ENCODE results near the gene PI4K2B. TPM values are rescaled to one million over a fixed set of nuclear protein-coding genes. Genes with fewer than 3 reads are reported as not detected.

Gene PI4K2B
- total RNA-seq, 4 donors from 2014 or later: 17.2 to 85.0 (median 28.7) TPM

GRCh38 chr4:25308761-25309160 lies 74.9 kb downstream of the PI4K2B start:
- Histone ChIP-seq H3K4me3 (no peak overlapping the region), H3K4me1 (peaks cover 6 to 12% (median 7%) of the 10 kb centered on the region in 4 donors), H3K27me3 (no peaks in the 10 kb centered on the region), H3K9me3 (no peaks in the 10 kb centered on the region), H3K27ac (no peak overlapping the region), H3K36me3 (no peaks in the 10 kb centered on the region)
- intact Hi-C loops (cut with DNase I; ENCODE audit: low total_unique reads): no loop called here
- TF ChIP-seq POLR2A (IDR thresholded peaks at IDR 0.05): no peak
- in situ Hi-C loops (cut with MboI; ENCODE audit: low pct_ligation_motif_present in 1 of 4, low pct_unique_long_range_greater_than_20kb in 1 of 4, low sequenced_read_pairs in 3 of 4): loop anchor here in 1 of 4 donors (25.0 kb wide), 1 partner anchor 96 kb away; no protein-coding TSS in a partner anchor
- 78 to 86% methylated on average over 3 to 7 of the region's 7 CpGs for WGBS, 2 donors (ENCODE audit: low coverage in 1 of 2)
- no peak for DNase-seq

DNA sequence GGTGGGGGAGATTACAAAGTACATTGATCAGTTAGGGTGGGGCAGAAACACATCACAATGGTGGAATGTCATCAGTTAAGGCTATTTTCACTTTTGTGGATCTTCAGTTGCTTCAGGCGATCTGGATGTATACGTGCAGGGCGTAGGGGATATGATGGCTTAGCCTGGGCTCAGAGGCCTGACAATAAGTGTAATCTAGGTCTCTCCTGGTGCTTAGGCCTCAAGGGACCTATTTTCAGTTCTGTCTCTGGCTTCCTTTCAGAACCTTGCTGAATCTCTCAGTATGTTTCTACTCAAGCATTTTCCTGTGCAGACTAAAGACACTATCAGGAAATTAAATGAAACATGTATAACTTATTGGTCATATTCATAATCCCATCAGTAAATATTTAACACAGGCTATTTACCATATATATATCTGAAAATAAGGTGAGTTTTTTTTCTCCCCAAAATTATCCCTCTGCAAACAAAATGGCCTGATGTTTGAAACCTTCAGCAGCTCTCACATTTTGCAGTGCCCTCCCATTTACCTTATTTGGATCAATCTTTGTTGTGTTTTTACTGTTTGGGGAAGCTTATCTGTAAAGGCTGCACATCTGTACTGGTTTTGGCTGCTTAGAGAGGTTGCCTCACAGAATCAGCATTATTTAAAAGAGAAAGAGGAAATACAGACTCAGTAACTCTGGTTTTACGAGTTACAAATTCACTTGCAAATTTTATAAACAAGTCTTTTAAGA lies 76.4 kb downstream of the PI4K2B start:
- no peak for DNase-seq
- no peaks in the 10 kb centered on the region for H3K9me3 ChIP-seq
- 66 to 67% methylated on average over 4 of the region's 4 CpGs for WGBS, 2 donors (ENCODE audit: low coverage in 1 of 2)
- peaks cover 6 to 13% (median 8%) of the 10 kb centered on the region in 4 donors for H3K4me1 ChIP-seq
- in situ Hi-C loops (cut with MboI; ENCODE audit: low pct_ligation_motif_present in 1 of 4, low pct_unique_long_range_greater_than_20kb in 1 of 4, low sequenced_read_pairs in 3 of 4): loop anchor here in 1 of 4 donors (25.0 kb wide), 1 partner anchor 98 kb away; no protein-coding TSS in a partner anchor
- no peak overlapping the region for H3K4me3 ChIP-seq
- H3K27ac ChIP-seq: no peak overlapping the region
- H3K36me3 ChIP-seq: no peaks in the 10 kb centered on the region
- TF ChIP-seq POLR2A (IDR thresholded peaks at IDR 0.05) (no peak), POLR2AphosphoS5 (IDR thresholded peaks at IDR 0.05) (no peak), EP300 (IDR thresholded peaks at IDR 0.05; ENCODE audit: low read depth) (no peak), CTCF (IDR thresholded peaks at IDR 0.05) (no peak)
- intact Hi-C loops (cut with DNase I; ENCODE audit: low total_unique reads): no loop called here
- H3K27me3 ChIP-seq: no peaks in the 10 kb centered on the region

DNA sequence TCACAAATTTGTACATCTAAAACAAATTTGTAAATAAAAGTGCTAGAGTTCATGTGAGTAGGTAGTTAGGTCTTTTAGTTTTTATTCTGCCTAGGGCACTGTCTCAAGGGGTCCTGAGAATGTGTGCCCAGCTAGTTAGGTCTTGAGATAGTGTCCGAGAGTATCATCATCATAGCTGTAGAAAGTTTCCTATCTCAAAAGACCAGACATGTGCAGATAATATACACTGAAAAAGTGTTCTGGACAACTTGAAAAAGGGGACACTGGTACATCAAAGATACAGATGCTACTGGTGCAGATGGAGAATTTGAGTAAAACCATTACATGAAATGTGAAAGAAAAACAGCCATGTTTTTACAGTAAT lies 77.0 kb downstream of the PI4K2B start:
- Histone ChIP-seq H3K9me3 (no peaks in the 10 kb centered on the region), H3K27ac (peak overlapping the region in 1 of 4 donors; percentile 5), H3K4me1 (peaks cover 6 to 13% (median 8%) of the 10 kb centered on the region in 4 donors), H3K36me3 (no peaks in the 10 kb centered on the region), H3K27me3 (no peaks in the 10 kb centered on the region), H3K4me3 (no peak overlapping the region)
- WGBS, 2 donors (ENCODE audit: low coverage in 1 of 2): 54 to 58% methylated on average over 1 of the region's 1 CpG
- intact Hi-C loops (cut with DNase I; ENCODE audit: low total_unique reads) (no loop called here), in situ Hi-C loops (cut with MboI; ENCODE audit: low pct_ligation_motif_present in 1 of 4, low pct_unique_long_range_greater_than_20kb in 1 of 4, low sequenced_read_pairs in 3 of 4) (loop anchor here in 1 of 4 donors (25.0 kb wide), 1 partner anchor 98 kb away; no protein-coding TSS in a partner anchor)
- DNase-seq: no peak
- no peak for TF ChIP-seq POLR2AphosphoS5 (IDR thresholded peaks at IDR 0.05)
- TF ChIP-seq POLR2A (IDR thresholded peaks at IDR 0.05): no peak
- TF ChIP-seq CTCF (IDR thresholded peaks at IDR 0.05): no peak
- TF ChIP-seq EP300 (IDR thresholded peaks at IDR 0.05; ENCODE audit: low read depth): no peak

DNA sequence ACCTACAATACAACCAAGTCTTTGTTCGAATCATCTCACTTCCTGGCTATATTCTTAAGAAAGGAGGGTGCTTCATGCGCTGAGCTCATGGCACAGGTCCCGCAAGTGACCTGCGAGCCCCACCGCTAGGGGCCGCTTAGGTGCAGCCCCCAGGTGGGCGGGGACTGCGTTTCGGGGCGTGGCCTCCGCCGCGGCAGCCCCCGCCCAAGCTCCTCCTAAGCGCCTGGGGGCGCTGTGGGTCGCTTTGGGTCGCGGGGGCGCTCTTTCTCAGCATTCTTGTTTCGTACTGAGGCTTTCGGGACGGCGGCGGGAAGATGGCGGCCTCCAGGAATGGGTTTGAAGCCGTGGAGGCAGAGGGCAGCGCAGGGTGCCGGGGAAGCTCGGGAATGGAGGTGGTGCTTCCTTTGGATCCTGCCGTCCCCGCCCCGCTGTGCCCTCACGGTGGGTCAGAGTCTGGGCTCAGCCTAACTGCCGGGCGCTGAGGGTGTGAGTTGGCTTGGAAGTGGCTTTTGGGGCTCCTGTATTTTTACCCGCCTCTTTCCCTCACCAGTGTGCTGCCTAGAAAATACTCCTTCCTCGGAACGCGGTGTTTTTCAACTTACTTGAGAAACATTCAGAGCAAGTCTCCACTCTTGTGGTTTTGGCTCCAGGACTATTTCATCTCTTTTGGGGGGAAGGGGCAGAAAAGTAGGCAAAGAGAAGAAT lies 78.8 kb downstream of the PI4K2B start, which contains the start of gene ZCCHC4:
ZCCHC4 (plus strand) TSS at position 279 of the 705 bp plus-strand sequence; CDS start at position 315, 36 bp downstream.
- no peaks in the 10 kb centered on the region for H3K9me3 ChIP-seq
- in situ Hi-C loops (cut with MboI; ENCODE audit: low pct_ligation_motif_present in 1 of 4, low pct_unique_long_range_greater_than_20kb in 1 of 4, low sequenced_read_pairs in 3 of 4): loop anchor here in 1 of 4 donors (25.0 kb wide), 1 partner anchor 100 kb away; no protein-coding TSS in a partner anchor
- DNase-seq: peak; percentile 92
- 0 to 2% methylated on average over 4 to 40 of the region's 40 CpGs for WGBS, 2 donors (ENCODE audit: low coverage in 1 of 2)
- peak within 1 kb of the TSS; percentile 33 to 84 (median 66) for H3K4me3 ChIP-seq
- H3K36me3 ChIP-seq: no peaks in the 10 kb centered on the region
- peaks cover 6 to 13% (median 8%) of the 10 kb centered on the region in 4 donors for H3K4me1 ChIP-seq
- peak within 1 kb of the TSS; percentile 77 to 90 (median 84) for H3K27ac ChIP-seq
- peak; percentile 64 for TF ChIP-seq POLR2A (IDR thresholded peaks at IDR 0.05)
- peak; percentile 92 to 99 (median 97) for TF ChIP-seq CTCF (IDR thresholded peaks at IDR 0.05)
- TF ChIP-seq EP300 (IDR thresholded peaks at IDR 0.05; ENCODE audit: low read depth): no peak
- peak; percentile 54 to 69 (median 57) for TF ChIP-seq POLR2AphosphoS5 (IDR thresholded peaks at IDR 0.05)
- intact Hi-C loops (cut with DNase I; ENCODE audit: low total_unique reads): no loop called here
- H3K27me3 ChIP-seq: no peaks in the 10 kb centered on the region

Data from transverse colon (tissue), 4 donors.